ENCODE data around the gene NUFIP1. TPM values are rescaled to one million over a fixed set of nuclear protein-coding genes. Genes with fewer than 3 reads are reported as not detected.

The NUFIP1 gene
- total RNA-seq, 1 experiment from 2014 or later = 7.3 TPM

DNA sequence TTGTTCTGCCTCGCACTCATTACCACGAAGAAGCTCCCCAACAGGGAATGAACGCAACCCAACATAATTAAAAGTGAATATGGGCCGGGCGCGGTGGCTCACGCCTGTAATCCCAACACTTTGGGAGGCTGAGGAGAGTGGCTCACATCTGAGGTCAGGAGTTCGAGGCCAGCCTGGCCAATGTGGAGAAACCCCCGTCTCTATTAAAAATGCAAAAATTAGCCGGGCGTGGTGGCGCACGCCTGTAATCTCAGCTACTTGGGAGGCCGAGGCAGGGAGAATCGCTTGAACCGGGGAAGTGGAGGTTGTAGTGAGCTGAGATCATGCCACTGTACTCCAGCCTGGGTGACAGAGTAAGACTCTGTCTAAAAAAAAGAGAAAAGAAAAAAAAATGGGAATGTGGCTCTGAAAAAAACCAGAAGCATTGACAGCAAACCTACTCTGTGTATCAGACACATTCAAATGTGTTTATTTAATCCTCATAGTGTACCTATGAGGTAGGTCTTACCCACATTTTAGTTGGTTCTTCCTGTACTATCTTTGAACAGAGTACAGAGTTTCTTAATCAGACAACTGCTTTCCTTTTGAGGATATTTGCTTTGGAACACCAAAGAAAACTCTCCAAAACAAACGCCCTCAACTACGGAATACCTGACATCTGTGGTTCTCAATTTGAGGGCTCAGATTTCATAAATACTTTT, 70.0 kb downstream of the NUFIP1 start:
- intact Hi-C loops (cut with micrococcal nuclease; ENCODE audit: unreplicated experiment) = loop anchor here (5.0 kb wide), 2 partner anchors 48 to 162 kb away; no protein-coding TSS in a partner anchor
- peak overlapping the region; percentile 85 for H2AFZ ChIP-seq
- H3K4me1 ChIP-seq (replicated peaks; ENCODE audit: insufficient read depth) = peaks cover 37% of the 10 kb centered on the region

GRCh38 chr13:44918326-44919103, 70.8 kb downstream of the NUFIP1 start:
- Histone ChIP-seq H3K79me2 (ENCODE audit: low read depth) (no peaks in the 10 kb centered on the region), H2AFZ (peak overlapping the region; percentile 85), H3K4me3 (peak overlapping the region; percentile 63), H3K4me1 (replicated peaks; ENCODE audit: insufficient read depth) (peaks cover 37% of the 10 kb centered on the region), H3K36me3 (ENCODE audit: low read depth) (no peaks in the 10 kb centered on the region), H3K9me2 (ENCODE audit: insufficient read depth) (no peaks in the 10 kb centered on the region), H4K20me1 (ENCODE audit: insufficient read depth) (no peaks in the 10 kb centered on the region), H3K27ac (peak overlapping the region; percentile 86), H3F3A (ENCODE audit: insufficient read depth, low read depth) (peaks cover 53% of the 10 kb centered on the region), H3K4me2 (peak overlapping the region; percentile 79), H3K27me3 (ENCODE audit: insufficient read depth, low read depth) (no peaks in the 10 kb centered on the region), H3K9me3 (ENCODE audit: insufficient read depth, low read depth) (no peaks in the 10 kb centered on the region; the same call in 1 of the 2 replicates)
- peak; percentile 83 to 90 for DNase-seq
- TF ChIP-seq EZH2 (IDR thresholded peaks at IDR 0.05; ENCODE audit: low read depth) = no peak
- TF ChIP-seq CTCF (conservative IDR thresholded peaks at IDR 0.05) = peak; percentile 65
- POLR2A ChIA-PET (ENCODE audit: unreplicated experiment) = interaction anchor here (1.4 kb wide), 1 partner anchor 204 kb away, joined by 6 read pairs; no protein-coding TSS in a partner anchor
- CTCF ChIA-PET = interaction anchor here (0.5 to 0.9 kb wide), 3 partner anchors 13 to 369 kb away, joined by 4 read pairs; no protein-coding TSS in a partner anchor
- intact Hi-C loops (cut with micrococcal nuclease; ENCODE audit: unreplicated experiment) = loop anchor here (1.0 to 5.0 kb wide), 4 partner anchors 49 to 186 kb away; no protein-coding TSS in a partner anchor
- TSS peak; percentile 93 for BruUV-seq (replicated peaks)

More for the DNA sequence above, 70.0 kb downstream of the NUFIP1 start:
- H3K4me3 ChIP-seq = peak overlapping the region; percentile 63; the same call in 1 of the 2 replicates
- H3K36me3 ChIP-seq (ENCODE audit: low read depth) = no peaks in the 10 kb centered on the region
- peak overlapping the region; percentile 86 for H3K27ac ChIP-seq
- H3K79me2 ChIP-seq (ENCODE audit: low read depth) = no peaks in the 10 kb centered on the region
- TF ChIP-seq EZH2 (IDR thresholded peaks at IDR 0.05; ENCODE audit: low read depth) = no peak
- no peak for TF ChIP-seq CTCF (conservative IDR thresholded peaks at IDR 0.05)
- H3F3A ChIP-seq (ENCODE audit: insufficient read depth, low read depth) = peaks cover 53% of the 10 kb centered on the region
- DNase-seq = no peak
- no peaks in the 10 kb centered on the region; the same call in 1 of the 2 replicates for H3K9me3 ChIP-seq (ENCODE audit: insufficient read depth, low read depth)
- no TSS peak for BruUV-seq (replicated peaks)
- H4K20me1 ChIP-seq (ENCODE audit: insufficient read depth) = no peaks in the 10 kb centered on the region
- H3K9me2 ChIP-seq (ENCODE audit: insufficient read depth) = no peaks in the 10 kb centered on the region
- H3K27me3 ChIP-seq (ENCODE audit: insufficient read depth, low read depth) = no peaks in the 10 kb centered on the region
- H3K4me2 ChIP-seq = peak overlapping the region; percentile 79
- ChIA-PET CTCF (interaction anchor here (0.5 to 0.9 kb wide), 3 partner anchors 12 to 369 kb away, joined by 4 read pairs; no protein-coding TSS in a partner anchor), POLR2A (ENCODE audit: unreplicated experiment) (no interaction called here)
